Stomach (tissue), 9 donors: ENCODE data around the gene ZNF280B. TPM values are rescaled to one million over a fixed set of nuclear protein-coding genes. Genes with fewer than 3 reads are reported as not detected.
"Not testable (repeated sequence)": the region's sequence is repeated elsewhere in the genome, so short reads cannot be mapped to it uniquely, and the experiment has no call there.

Source experiments
- DNase-seq, 2 donors: peaks; one replicate each; pipeline versions ENCODE4 v3.0.0 to v3.0.0-alpha.2; 2013 to 2019
- H3K27ac ChIP-seq, 5 donors: fragments of 200-600 bp in 4 of 5; sonication (generic) in 4 of 5; one replicate each; pipeline ENCODE4 v1.5.1; 2013 to 2019; ENCODE audit warnings: mild to moderate bottlenecking in 1 of 5, moderate library complexity in 1 of 5
- H3K27me3 ChIP-seq, 3 donors: fragments of 200-600 bp; sonication (generic); one replicate each; pipeline ENCODE4 v1.5.1; 2017 to 2019; ENCODE audit warnings: mixed run types in 1 of 3
- H3K36me3 ChIP-seq, 4 donors: fragments of 200-600 bp; sonication (generic); 1 replicate in 3 of 4; 2 replicates in 1 of 4; pipeline ENCODE4 v1.5.1; 2016 to 2019
- H3K4me1 ChIP-seq, 4 donors: fragments of 200-600 bp; sonication (generic); one replicate each; pipeline ENCODE4 v1.5.1; 2016 to 2019
- H3K4me3 ChIP-seq, 4 donors: fragments of 200-600 bp; sonication (generic) in 3 of 4; one replicate each; pipeline ENCODE4 v1.5.1; 2016 to 2019; ENCODE audit warnings: mild to moderate bottlenecking in 1 of 4
- H3K9me3 ChIP-seq, 4 donors: fragments of 200-600 bp; sonication (generic); one replicate each; pipeline ENCODE4 v1.5.1; 2016 to 2019
- CTCF ChIP-seq, 7 experiments: fragments of 450-650 bp in 4 of 7; fragments of 200-600 bp in 3 of 7; sonication (generic) in 3 of 7; IDR thresholded peaks; one replicate each; pipeline ENCODE4 v1.5.1; 2016 to 2019; ENCODE audit warnings: antibody characterized with exemption in 7 of 7, control low read depth in 2 of 7, mild to moderate bottlenecking in 1 of 7
- EP300 ChIP-seq: sonication (generic); formaldehyde crosslinking; IDR thresholded peaks from one replicate; pipeline ENCODE4 v1.6.1; 2017; ENCODE audit warnings: antibody characterized with exemption
- POLR2A ChIP-seq, 4 donors: fragments of 450-650 bp; IDR thresholded peaks; one replicate each; pipeline ENCODE4 v1.6.1; 2016; ENCODE audit warnings: antibody characterized with exemption in 4 of 4, control low read depth in 2 of 4, mild to moderate bottlenecking in 1 of 4, moderate library complexity in 1 of 4
- POLR2AphosphoS5 ChIP-seq, 3 donors: sonication (generic); formaldehyde crosslinking; IDR thresholded peaks; one replicate each; pipeline ENCODE4 v1.6.1; 2016; ENCODE audit warnings: antibody characterized with exemption in 3 of 3
- WGBS, 5 donors: extraction: QIAGEN DNeasy Blood & Tissue Kit in 3 of 5; methylation state at CpG; one replicate each; pipeline versions ENCODE4 v1.1.5 to v1.1.7; 2013 to 2018; 5-methylcytosine and 5-hydroxymethylcytosine counted together
- intact Hi-C: fragments of 100-400 bp; cut with DNase I; formaldehyde crosslinking; loops from one replicate; pipeline ENCODE4 v1.15.1; 2023; ENCODE audit warnings: low total_unique reads
- polyA plus RNA-seq, 3 donors: library from polyadenylated mRNA; stranded (reverse); fragments of 200-250 nt; gene quantifications; one replicate each; pipeline ENCODE4 v1.2.3, GENCODE V29; 2013
- total RNA-seq, 5 donors: library from RNA; depleted of rRNA; stranded (reverse); fragments of >200 nt; gene quantifications; one replicate each; pipeline versions ENCODE4 v1.1.0 to v1.2.3, GENCODE V29; 2014 to 2016
- donor health status: healthy with polysubstance abuse.
- donor health status: Bipolar disorder and iron deficiency.
- donor health status: healthy.

Gene ZNF280B
- total and polyA plus RNA-seq, 8 donors, result under 0.01 to 1.3 (median 0.15) TPM; not detected in 1

- Histone ChIP-seq H3K9me3 (peaks cover 0 to 4% (median 1%) of the 10 kb centered on the region in 4 donors), H3K4me1 (no peaks in the 10 kb centered on the region), H3K27me3 (peaks cover 0 to 6% (median 0%) of the 10 kb centered on the region in 3 donors), H3K36me3 (no peaks in the 10 kb centered on the region), H3K27ac (no peak overlapping the region), H3K4me3 (no peak overlapping the region)
- DNase-seq, result no peak
- no peak for TF ChIP-seq POLR2A (IDR thresholded peaks at IDR 0.05)
- TF ChIP-seq CTCF (IDR thresholded peaks at IDR 0.05), result no peak
- TF ChIP-seq POLR2AphosphoS5 (IDR thresholded peaks at IDR 0.05), result no peak
- TF ChIP-seq EP300, result no peak
- 25 to 70% (median 63%) methylated on average over 2 of the region's 2 CpGs for WGBS, 5 donors
- intact Hi-C loops, result no loop called here
These were observed 33.8 kb downstream of the ZNF280B start for GRCh38 chr22:22474733-22475132.

- H3K36me3 ChIP-seq, H3K27me3 ChIP-seq, DNase-seq, H3K4me1 ChIP-seq, H3K4me3 ChIP-seq, H3K27ac ChIP-seq, intact Hi-C loops: not testable (repeated sequence)
- peaks cover 3 to 26% (median 16%) of the 10 kb centered on the region in 4 donors for H3K9me3 ChIP-seq
- 82 to 91% (median 89%) methylated on average over 5 of the region's 5 CpGs for whole genome bisulfite sequencing, 5 donors
These were observed 37.4 kb downstream of the ZNF280B start for GRCh38 chr22:22471104-22471503.

DNA sequence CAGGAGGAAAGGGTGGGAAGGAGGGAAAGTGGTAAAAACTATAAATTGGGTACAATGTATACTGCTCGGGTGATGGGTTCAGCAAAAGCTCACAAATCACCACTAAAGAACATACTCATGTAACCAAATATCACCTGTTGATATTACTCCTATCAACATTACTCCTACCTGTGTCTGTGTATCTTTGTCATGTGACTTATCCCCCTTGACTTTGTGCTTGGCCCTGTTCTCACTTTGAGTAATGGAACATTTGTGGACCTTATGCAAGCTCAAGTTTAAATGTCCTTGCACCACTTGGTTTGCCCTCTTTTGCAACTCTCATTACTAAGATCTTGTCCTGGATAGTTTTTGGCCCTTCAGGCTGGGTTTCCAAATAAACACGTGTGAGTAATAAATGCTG is 39.0 kb downstream of the ZNF280B start:
- DNase-seq, result no peak
- WGBS, 5 donors, result 69 to 86% (median 75%) methylated on average over 2 of the region's 2 CpGs
- H3K9me3 ChIP-seq, result peaks cover 3 to 26% (median 16%) of the 10 kb centered on the region in 4 donors
- H3K4me1 ChIP-seq, result no peaks in the 10 kb centered on the region
- no peak overlapping the region for H3K4me3 ChIP-seq
- no peak overlapping the region for H3K27ac ChIP-seq
- TF ChIP-seq CTCF (IDR thresholded peaks at IDR 0.05), result no peak
- TF ChIP-seq POLR2A (IDR thresholded peaks at IDR 0.05), result no peak
- no peak for TF ChIP-seq EP300
- TF ChIP-seq POLR2AphosphoS5 (IDR thresholded peaks at IDR 0.05), result no peak
- H3K36me3 ChIP-seq, result no peaks in the 10 kb centered on the region
- intact Hi-C loops, result loop anchor here (10.0 kb wide), 1 partner anchor 55 kb away; the partner anchor contains the start of gene ZNF280A
- H3K27me3 ChIP-seq, result peaks cover 0 to 16% (median 0%) of the 10 kb centered on the region in 3 donors

DNA sequence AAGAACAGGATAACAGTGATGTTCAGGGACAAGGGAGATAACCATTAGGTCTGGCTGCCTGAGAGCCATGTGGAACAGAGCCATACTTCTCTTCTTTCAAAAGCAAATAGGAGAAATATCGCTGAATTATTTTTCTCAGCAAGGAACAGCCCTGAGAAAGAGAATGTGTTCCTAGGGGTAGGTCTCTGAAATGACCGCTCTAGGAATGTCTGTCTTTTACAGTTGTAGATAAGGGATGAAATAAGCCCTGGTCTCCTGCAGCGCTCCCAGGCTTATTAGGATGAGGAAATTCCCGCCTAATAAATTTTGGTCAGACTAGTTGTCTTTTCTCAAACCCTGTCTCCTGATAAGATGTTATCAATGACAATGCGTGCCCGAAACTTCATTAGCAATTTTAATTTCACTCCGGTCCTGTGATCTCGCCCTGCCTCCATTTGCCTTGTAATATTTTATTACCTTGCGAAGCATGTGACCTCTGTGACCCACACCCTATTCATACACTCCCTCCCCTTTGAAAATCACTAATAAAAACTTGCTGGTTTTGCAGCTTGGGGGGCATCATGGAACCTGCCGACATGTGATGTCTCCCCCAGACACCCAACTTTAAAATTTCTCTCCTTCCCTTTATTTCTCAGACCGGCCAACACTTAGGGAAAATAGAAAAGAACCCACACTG is 39.6 kb downstream of the ZNF280B start:
- intact Hi-C loops, result loop anchor here (10.0 kb wide), 1 partner anchor 56 kb away; the partner anchor contains the start of gene ZNF280A
- Histone ChIP-seq H3K27me3 (peaks cover 0 to 22% (median under 1%) of the 10 kb centered on the region in 3 donors), H3K9me3 (peaks cover 3 to 26% (median 16%) of the 10 kb centered on the region in 4 donors)
- WGBS, 5 donors, result 87 to 90% (median 87%) methylated on average over 11 of the region's 11 CpGs
- DNase-seq, H3K36me3 ChIP-seq, H3K4me3 ChIP-seq, H3K27ac ChIP-seq, H3K4me1 ChIP-seq: not testable (repeated sequence)

DNA sequence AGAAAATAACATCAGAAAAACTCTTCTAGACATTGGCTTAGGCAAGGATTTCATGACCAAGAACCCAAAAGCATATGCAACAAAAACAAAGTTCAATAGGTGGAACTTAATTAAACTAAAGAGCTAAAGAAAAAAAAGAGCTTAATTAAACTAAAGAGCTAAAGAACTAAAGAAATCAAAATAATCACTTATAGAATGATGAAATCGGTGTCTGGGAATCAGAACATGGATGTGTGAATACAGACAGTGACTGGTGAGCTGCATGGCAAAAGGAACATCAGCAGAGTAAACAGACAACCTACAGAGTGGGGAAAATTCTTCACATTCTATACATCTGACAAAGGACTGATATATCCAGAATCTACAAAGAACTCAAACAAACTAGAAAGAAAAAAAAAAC is 41.4 kb downstream of the ZNF280B start:
- TF ChIP-seq EP300 (no peak), CTCF (IDR thresholded peaks at IDR 0.05) (no peak), POLR2AphosphoS5 (IDR thresholded peaks at IDR 0.05) (no peak), POLR2A (IDR thresholded peaks at IDR 0.05) (no peak)
- Histone ChIP-seq H3K36me3 (no peaks in the 10 kb centered on the region), H3K9me3 (peaks cover 3 to 26% (median 16%) of the 10 kb centered on the region in 4 donors), H3K4me1 (peaks cover 0 to 3% (median 0%) of the 10 kb centered on the region in 4 donors), H3K27ac (no peak overlapping the region), H3K4me3 (no peak overlapping the region), H3K27me3 (peaks cover 0 to 36% (median 7%) of the 10 kb centered on the region in 3 donors)
- DNase-seq, result no peak
- intact Hi-C loops, result loop anchor here (10.0 kb wide), 1 partner anchor 58 kb away; the partner anchor contains the start of gene ZNF280A
- 76 to 89% (median 82%) methylated on average over 1 of the region's 1 CpG for WGBS, 5 donors
